GM21737 (cell line): ENCODE data around the gene KCTD20.
"Not testable (repeated sequence)": the region's sequence is repeated elsewhere in the genome, so short reads cannot be mapped to it uniquely, and the experiment has no call there.

Experiments
- ATAC-seq: cut with Tn5 transposase; IDR thresholded peaks from one replicate; pipeline ENCODE4 v1.9.1; 2021; ENCODE audit warnings: mild to moderate bottlenecking, moderate library complexity; ENCODE audit not compliant: unreplicated experiment

KCTD20 gene

DNA sequence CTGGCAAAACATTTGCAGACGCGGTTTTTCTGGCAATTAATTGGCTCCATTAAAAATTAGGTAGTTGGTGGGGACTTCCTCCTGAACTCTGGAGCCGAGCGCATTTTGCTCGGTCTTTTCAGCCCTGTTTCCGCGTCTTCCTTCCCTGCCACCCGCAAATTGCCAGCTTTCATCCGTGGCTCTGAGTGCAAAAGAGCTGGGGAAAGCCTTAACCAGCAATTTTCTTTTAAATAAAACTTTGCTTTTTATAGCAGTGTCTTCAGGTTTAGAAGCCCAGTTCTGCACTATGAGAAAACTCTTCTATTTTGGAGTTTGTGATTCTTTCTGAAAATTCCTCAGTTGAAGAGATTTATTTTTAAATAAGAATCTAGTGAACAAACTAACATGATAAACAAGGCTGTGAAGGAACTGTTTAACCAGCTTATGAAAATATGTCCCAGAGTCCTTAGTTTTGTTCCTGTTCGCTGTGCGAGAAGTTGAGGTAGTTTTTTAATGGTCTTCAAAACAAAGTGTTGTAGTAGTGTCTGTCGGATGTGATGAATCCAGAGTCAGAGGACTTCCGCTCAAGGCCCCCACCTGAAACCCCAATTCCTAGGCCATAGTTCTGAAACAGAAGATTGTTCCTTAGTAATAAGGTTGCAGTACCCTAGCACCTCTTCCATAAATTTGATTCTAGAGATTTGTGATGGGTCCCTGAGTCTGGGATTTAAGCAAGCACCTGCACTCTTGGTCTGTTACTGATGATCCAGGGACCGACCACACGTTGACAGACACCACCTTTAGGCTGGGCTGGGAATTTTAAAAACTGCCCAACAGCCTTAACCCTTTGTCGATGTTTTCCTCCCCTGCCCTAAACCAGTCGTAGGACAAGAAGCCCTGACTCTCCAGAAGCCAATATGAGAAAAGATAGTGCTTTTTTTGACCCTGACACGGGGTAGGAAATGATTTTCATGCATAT, 950 bp downstream of the KCTD20 start:
- no peak for ATAC-seq

DNA sequence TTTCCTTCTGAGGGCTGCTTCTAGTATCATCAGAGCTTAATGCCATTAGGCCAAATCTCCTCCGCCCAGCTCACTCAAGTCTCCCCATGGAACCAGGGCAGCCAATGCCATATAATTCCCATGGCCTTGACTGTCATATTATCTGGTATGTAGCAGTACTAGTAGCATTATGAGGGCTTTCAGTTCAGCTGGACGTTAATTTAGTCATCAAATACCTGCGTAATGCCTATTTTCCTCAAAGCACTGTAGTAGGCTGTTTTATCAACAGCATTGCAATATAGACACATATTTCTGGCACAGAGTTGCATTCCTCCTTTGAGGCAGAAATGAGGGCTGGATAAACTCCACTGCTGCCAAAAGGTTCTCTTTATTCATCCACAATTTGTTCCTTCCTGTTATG, 1.7 kb downstream of the KCTD20 start:
- ATAC-seq = no peak

DNA sequence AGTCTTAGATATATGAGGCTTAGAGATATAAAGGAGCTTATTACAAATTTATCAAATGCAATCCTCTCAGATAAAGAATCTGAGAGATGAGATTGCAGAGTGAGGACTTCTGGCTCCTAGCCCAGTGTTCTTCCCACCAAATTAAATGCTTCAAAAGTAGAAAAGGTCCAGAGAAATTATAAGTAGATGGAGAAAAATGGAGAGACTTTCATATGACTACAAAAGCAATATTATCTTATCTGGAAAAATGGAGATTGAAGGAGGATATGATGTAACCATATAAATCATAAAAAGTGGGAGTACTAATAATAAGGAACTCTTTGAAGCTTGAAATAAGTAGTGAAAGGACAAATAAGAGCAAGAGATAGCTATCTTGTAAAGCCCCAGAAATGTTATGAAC, 2.8 kb downstream of the KCTD20 start:
- no peak for ATAC-seq

DNA sequence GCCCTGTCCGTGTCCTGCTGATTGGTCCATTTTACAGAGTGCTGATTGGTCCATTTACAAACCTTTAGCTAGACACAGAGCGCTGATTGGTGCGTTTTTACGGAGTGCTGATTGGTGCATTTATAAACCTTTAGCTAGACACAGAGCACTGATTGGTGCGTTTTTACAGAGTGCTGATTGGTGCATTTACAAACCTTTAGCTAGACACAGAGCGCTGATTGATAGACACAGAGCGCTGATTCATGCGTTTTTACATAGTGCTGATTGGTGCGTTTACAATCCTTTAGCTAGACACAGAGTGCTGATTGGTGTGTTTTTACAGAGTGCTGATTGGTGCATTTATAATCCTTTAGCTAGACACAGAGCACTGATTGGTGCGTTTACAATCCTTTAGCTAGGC, 6.4 kb downstream of the KCTD20 start:
- not testable (repeated sequence) for ATAC-seq

DNA sequence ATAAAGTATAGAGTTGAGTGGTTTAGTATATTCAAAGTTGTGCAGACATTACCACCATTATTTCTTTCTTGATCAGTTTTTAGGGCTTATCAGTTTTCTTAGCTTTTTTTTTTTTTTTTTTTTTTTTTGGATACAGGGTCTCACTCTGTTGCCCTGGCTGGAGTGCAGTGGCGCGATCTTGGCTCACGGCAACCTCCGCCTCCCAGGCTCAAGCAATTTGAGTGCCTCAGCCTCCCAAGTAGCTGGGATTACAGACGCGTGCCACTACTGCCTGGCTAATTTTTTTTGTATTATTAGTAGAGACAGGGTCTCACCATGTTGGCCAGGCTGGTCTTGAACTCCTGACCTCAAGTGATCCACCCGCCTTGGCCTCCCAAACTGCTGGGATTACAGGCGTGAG, 10.1 kb downstream of the KCTD20 start:
- not testable (repeated sequence) for ATAC-seq

DNA sequence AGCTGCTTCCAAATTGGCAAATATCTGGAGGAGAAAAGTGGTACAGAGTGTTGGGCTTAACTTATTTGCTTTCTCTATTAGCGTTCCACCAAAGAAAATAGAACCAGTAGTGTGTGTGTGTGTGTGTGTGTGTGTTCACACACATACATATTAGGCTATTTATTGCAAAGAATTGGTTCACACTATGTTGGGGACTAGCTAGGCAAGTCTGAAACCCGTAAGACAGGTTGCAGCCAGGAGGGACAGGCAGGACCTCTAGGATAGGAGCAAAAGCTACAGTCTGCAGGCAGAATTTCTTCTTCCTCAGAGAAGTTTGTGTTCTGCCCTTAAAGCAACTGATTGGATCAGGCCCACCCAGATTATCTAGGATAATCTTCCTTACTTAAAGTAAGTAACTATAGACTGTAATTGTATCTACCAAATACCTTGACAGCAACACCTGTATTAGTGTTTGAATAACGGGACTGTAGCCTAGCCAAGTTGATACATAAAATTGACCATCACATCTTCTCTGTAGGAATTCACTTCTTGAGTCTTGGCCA, 12.8 kb downstream of the KCTD20 start:
- ATAC-seq = no peak

DNA sequence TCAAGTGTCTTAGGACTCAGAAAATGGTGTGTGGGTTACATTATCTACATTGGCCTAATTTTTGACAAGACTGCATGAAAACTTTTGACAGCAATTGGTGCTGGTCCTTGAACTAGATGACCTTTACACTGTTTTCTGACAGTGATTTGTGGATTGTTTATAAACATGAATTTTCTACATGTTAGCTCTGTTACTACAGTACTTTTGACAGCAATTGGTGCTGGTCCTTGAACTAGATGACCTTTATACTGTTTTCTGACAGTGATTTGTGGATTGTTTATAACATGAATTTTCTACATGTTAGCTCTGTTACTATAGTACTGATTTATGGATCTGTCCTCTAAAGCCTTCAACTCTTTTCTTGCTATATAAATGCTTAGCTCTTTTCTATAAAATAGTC, 16.7 kb downstream of the KCTD20 start:
- ATAC-seq = no peak

DNA sequence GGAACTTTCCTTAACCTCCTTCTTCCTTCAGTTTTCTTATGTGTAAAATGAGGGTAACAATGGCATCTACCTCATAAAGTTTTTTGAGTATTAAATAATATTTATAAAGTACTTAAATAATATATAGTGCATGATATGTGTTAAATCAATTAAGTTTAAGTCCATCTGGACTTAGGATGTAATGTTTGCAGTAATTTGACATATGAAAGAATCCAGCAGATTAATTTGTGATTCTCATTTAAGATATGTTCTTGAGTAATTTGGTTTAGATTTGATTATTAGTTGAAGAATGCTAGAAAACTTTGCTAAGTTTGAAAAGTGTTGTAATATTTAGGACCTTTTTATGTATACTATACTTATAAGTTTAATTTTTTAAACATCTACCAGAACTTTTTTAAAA, 18.1 kb downstream of the KCTD20 start:
- no peak for ATAC-seq

DNA sequence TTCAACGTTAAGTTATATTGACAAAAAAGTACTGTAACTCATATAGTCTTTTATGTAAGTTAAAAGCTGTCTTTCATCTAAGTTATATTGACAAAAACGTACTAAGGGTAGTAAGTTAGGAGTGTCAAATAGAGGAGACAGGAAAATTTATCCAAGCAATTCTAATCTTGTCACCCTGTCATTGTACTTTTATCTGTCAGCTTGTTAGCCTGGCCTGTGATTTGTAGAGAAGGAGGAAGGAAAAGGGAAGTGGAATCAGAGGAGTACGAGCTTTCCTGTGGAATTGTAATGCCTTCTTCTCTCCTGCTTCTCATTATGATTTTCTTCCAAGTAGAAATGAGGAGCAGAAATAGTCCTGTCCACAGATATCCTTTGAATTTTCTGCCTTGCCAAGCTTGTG, 18.8 kb downstream of the KCTD20 start:
- no peak for ATAC-seq

DNA sequence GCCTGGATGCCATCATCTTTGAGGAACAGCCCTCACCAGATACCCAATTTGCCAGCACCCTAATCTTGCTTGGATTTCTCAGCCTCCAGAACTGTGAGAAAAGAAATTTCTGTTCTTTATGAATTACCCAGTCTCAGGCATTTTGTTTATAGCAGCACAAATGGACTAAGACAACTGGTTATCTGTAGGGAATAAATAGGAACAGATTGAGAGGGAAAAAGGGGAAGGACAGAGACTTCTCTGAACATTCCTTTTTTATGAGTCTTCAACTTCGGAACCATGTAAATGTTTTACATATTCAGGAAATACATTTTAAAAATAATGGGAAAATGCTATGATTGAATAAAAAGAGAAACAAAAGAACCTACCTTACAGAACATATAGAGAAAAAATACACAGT, 20.9 kb downstream of the KCTD20 start:
- no peak for ATAC-seq

DNA sequence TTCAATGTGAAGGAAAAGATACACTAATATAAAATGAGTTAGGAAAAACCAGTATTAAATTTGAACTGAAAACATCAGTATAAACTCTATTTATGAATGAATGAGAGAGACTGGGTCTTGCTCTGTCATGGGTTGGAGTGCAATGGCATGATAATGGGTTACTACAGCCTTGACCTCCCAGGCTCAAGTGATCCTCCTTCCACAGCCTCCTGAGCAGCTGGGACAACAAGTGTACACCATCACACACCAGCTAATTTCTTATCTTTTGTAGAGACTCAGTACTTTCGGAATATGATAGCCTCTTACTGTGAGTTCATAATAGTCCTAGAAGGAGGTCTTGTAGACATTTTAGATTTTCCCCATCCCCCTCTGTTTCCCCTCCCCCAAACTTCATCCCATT, 21.4 kb downstream of the KCTD20 start:
- no peak for ATAC-seq

DNA sequence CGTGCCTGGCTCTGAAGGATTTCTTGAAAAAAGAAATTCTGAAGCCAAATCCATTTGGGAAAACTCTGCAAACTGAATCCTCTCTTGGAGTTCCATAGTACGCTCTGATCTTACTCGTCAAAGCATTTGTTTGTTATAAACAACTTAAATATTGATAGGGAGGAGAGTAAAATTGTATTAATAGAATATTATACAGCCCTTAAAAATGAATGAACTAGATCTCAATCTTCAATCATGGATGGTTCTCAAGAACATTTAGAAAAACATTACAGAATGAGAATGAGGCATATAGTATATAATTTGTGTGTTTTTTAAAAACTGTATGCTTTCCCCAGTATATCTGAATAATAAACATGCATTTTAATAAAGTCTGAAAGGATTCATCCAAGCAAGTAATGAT, 24.8 kb downstream of the KCTD20 start:
- no peak for ATAC-seq

DNA sequence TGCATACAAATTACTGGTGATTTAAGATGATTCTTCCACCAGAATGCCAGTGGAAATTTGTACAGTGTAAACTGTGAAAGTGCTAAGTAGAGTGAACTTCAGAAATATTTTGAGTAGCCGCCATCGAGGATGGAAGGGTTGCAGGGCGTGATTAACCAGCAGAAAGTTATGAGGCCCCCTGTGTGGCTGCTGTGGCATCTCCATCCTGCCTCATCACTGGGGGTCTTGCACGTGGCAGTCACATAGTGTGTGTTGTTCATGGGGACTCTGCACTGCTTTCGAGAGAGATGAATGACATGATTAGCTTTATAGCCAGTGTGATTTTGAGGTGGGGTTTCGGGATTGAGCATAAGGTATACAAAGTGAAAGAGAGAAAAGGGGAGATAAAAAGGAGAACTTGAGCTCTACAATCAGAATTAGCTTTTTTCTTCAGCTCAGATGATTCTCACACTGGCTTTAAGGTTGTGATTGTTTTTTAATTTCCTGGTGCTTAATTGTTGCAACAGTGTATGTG, 26.4 kb downstream of the KCTD20 start:
- ATAC-seq = no peak

DNA sequence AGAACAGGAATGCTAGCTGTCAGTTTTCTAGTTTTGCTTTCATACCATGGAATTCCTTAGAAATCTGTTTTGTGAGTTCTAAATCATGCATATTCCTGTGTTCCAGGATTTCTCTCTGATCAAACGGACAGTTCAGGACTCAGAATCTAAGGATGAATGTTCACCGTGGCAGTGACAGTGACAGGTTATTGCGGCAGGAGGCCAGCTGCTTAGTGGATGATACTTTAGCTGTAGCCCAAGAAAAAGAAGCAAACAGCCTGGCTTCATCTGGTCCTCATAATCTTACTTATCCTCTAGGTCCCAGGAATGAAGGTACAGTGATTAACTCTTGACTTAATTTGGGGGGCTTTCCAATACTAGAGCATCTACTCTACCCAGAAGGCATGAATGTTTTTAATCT, 27.1 kb downstream of the KCTD20 start:
- ATAC-seq = no peak

DNA sequence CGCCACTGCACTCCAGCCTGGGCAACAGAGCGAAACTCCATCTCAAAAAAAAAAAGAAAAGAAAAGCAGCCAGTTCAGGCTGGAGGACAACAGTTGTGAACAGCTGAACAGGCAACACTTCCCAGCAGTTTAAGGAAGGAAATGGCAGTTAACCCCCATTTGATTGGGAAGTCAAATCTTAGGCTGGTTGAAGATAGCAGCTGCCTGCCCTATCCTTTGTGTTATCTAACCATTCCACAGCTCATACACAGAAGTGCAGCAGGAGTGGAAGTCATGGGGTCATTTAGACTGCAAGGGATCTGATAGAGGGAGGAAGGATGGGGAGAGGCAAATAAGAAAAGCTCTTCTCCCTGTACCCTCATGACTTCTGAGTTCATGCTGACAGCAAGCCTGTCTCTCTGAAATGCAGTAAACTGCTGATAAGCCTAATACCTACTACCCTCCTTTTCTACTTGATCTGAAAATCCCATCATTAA, 35.3 kb downstream of the KCTD20 start:
- no peak for ATAC-seq

DNA sequence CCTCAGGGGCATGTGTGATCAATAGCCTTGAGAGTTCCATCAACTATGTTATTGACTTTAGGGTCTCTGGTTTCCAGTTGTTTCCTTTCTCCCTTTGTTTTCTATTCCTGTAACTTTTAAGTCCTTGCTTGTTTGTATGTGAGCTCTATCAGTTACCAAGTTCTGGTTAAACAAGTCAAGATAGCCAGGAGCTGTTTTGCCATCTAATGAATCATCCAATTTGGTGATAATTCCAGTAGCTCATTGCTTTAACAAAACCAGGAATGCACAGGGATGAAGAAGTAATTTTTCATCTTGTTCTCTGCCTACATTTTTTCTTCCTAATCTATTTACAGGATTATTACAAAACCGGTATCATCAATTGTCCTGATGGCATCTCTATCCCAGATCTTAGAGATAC, 36.5 kb downstream of the KCTD20 start:
- ATAC-seq = no peak

DNA sequence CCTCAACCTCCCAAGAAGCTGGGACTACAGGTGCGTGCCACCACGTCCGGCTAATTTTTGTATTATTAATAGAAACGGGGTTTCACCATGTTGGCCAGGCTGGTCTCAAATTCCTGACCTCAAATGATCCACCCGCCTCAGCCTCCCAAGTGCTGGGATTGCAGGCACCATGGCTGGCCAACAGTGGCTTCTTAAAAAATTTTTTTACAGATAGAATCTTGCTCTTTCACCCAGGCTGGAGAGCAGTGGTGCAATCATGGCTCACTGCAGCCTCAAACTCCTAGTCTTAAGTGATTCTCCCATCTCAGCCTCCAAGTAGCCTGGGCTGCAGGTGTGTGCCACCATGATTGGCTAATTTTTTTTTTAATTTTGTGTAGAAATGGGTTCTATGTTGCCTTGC, 40.5 kb downstream of the KCTD20 start:
- ATAC-seq = not testable (repeated sequence)

DNA sequence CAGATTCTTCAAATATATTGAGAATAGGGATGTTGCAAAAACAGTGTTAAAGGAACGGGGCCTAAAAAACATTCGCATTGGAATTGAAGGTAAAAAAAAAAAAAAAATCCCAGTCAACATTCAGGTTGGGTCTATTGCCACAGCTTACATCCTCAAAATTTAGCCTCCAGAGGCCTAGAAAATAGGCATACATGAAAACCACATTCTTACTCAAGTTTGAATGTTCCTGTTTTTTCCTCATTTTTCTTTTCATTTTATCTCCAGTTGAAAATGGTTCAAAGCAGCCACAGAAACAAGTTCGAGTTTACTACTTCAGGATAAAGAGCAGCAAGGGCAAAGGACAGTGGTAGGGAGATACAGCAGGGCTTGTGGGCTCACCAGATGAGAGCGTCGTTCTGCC, 41.9 kb downstream of the KCTD20 start:
- no peak for ATAC-seq

DNA sequence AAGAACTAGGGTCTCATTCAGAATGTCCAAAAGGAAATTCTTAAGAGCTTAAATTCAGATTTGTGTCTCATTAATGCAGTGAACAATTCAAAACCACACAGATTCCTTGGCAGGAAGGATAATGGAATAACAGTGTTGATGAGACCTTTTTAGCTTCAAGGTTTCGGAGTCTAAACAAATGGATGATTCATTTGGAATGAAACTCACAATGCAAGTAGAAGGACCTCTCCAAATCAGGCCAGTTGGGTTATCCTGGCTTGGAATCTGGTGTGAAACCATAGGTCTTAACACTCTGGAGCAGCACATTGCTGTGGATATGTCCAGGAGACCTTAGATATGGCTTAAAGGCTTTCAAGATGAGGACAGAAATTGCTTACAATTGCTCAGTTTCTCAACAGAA, 44.9 kb downstream of the KCTD20 start:
- ATAC-seq = no peak

DNA sequence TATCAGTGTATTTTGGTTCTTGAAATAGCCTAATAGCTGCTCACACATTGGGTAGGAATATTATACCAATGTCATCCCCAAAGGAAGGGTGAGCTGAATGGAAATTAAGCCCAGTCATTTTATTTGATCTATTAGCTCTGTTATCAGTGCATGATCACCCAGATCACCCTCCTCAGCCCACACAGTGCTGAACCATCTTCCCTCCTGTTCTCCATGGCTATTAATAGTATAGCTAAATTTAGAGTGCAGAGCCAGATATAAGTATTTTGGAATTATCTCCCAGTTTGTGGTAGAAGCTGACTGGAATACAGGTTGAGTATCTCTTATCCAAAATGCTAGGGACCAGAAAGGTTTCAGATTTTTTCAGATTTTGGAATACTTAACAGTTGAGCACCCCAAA, 45.4 kb downstream of the KCTD20 start:
- ATAC-seq = no peak

DNA sequence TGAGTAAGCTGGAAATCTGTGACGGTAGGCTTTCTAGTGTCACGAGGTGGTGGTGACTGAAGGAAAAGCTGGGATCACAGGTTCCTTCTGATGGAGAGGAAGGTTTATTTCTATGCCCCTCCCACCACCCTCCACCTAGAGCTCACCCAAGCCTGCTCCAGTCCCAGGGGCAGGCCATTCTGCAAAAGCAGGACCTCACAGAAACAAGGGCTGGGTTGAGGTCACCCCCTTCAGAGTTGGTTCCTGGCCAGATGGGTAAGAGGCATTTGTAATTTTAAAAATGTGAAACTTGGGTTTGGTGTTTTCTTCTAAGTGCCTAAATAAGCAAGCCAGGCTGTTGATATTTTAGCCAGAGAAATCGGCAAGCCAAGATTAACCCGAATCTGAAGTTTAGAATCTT, 46.6 kb downstream of the KCTD20 start:
- no peak for ATAC-seq

DNA sequence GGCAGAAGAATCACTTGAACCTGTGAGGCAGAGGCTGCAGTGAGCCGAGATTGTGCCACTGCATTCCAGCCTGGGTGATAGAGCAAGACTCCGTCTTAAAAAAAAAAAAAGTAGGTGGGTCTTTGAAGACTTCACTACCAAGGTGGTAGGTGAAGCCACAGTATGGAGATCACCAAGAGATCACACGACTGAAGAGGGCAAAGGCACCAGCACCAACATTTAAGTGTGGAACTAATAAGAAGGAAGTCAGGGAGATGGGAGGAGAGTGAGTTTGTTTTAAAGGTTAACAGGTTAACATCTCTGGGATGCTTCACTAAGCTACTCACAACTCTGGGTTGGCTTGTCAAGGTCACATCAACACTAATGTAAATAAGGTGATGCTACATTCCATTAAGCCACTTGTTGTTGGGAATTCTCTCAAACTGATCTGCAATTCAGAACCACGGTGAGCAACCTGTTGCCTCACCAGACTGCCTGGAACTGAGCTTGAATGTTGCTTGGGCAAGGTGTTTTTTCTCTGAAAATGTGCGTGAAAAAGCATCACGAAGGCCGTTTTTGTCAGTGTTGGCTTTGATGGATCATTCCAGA, 48.7 kb downstream of the KCTD20 start:
- ATAC-seq = no peak
